Measurements from ENCODE around the gene ADD1. TPM values are rescaled to one million over a fixed set of nuclear protein-coding genes. Genes with fewer than 3 reads are reported as not detected.

Gene ADD1
- total and polyA plus RNA-seq, 2 of the 13 experiments (the other 11 are each of a cell fraction or from before 2014, with no cell fraction given) = 73.9 to 122 TPM

- TF ChIP-seq NONO (IDR thresholded peaks at IDR 0.05) (no peak), NONO (CRISPR knock-in tag; conservative IDR thresholded peaks at IDR 0.05) (no peak; the same call in 1 of the 2 replicates), NR2F2 (IDR thresholded peaks at IDR 0.05; ENCODE audit: borderline replicate concordance, low read depth) (peak; percentile 79; the same call in 1 of the 2 replicates), ZNF20 (CRISPR knock-in tag; IDR thresholded peaks at IDR 0.05) (no peak), ZNF317 (CRISPR knock-in tag; IDR thresholded peaks at IDR 0.05) (0 out of 2 replicates have a peak, but pooled peaks have one; percentile 32), ZNF772 (CRISPR knock-in tag; IDR thresholded peaks at IDR 0.05) (no peak), FOXM1 (CRISPR knock-in tag; IDR thresholded peaks at IDR 0.05) (no peak), ZNF543 (CRISPR knock-in tag; IDR thresholded peaks at IDR 0.05) (no peak), JUN (CRISPR knock-in tag; IDR thresholded peaks at IDR 0.05) (no peak), ZNF460 (CRISPR knock-in tag; IDR thresholded peaks at IDR 0.05; ENCODE audit: borderline replicate concordance) (no peak), SKIL (CRISPR knock-in tag; IDR thresholded peaks at IDR 0.05; ENCODE audit: borderline replicate concordance) (peak; percentile 90), ELF3 (CRISPR knock-in tag; IDR thresholded peaks at IDR 0.05) (peak; percentile 49; the same call in 1 of the 2 replicates), EED (CRISPR knock-in tag; IDR thresholded peaks at IDR 0.05) (no peak), ZNF720 (CRISPR knock-in tag; IDR thresholded peaks at IDR 0.05) (no peak), DR1 (CRISPR knock-in tag; IDR thresholded peaks at IDR 0.05) (no peak), ZSCAN29 (CRISPR knock-in tag; conservative IDR thresholded peaks at IDR 0.05) (no peak), ZNF740 (CRISPR knock-in tag; IDR thresholded peaks at IDR 0.05) (no peak), ZNF547 (CRISPR knock-in tag; IDR thresholded peaks at IDR 0.05) (no peak), HIVEP1 (CRISPR knock-in tag; IDR thresholded peaks at IDR 0.05) (no peak), PLRG1 (conservative IDR thresholded peaks at IDR 0.05) (no peak), AGO1 (IDR thresholded peaks at IDR 0.05; ENCODE audit: low read depth, low read length, poor library complexity, severe bottlenecking) (no peak), ZBTB7A (CRISPR knock-in tag; IDR thresholded peaks at IDR 0.05) (peak; percentile 70; the same call in 1 of the 2 replicates), ZNF792 (CRISPR knock-in tag; IDR thresholded peaks at IDR 0.05) (no peak), MTF1 (CRISPR knock-in tag; IDR thresholded peaks at IDR 0.05) (no peak), TCF7 (IDR thresholded peaks at IDR 0.05; ENCODE audit: low read depth) (peak; percentile 81), ZNF839 (CRISPR knock-in tag; IDR thresholded peaks at IDR 0.05; ENCODE audit: borderline replicate concordance) (no peak), FOXP1 (IDR thresholded peaks at IDR 0.05) (no peak), FOXP1 (CRISPR knock-in tag; IDR thresholded peaks at IDR 0.05) (no peak), MTA1 (CRISPR knock-in tag; IDR thresholded peaks at IDR 0.05; ENCODE audit: borderline replicate concordance) (0 out of 2 replicates have a peak, but pooled peaks have one; percentile 25), HOXD1 (CRISPR knock-in tag; IDR thresholded peaks at IDR 0.05) (no peak)
- TF ChIP-seq, protein P1, sequence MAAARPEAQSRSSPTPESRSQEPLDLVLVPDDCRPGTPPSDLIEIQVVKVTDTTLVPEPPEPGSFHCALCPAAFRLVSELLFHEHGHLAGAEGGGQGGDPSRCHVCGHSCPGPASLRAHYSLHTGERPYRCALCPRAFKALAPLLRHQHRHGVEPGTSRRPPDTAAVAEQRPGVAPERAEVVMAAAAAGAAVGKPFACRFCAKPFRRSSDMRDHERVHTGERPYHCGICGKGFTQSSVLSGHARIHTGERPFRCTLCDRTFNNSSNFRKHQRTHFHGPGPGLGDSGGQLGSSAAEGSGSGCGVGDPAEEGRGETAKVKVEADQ (CRISPR knock-in tag; IDR thresholded peaks at IDR 0.05; ENCODE audit: borderline replicate concordance) = no peak
Measured at GRCh38 chr4:2860391-2861348, 17.0 kb downstream of the ADD1 start (continued).
